Endothelial cell of umbilical vein (primary cell): Measurements from ENCODE around the gene SPART. TPM values are rescaled to one million over a fixed set of nuclear protein-coding genes. Genes with fewer than 3 reads are reported as not detected.

Experiments used
- BruUV-seq: library from RNA; stranded (reverse); fragments of 400-500 nt; replicated peaks from 2 replicates; lab custom pipeline; 2021; lab: Mats Ljungman, UMichigan
- CTCF ChIA-PET: fragments of 300-600, 350-600 bp; sonication (Branson Sonifier 250); formaldehyde crosslinking; loops from one replicate; lab custom pipeline; 2021; ENCODE audit warnings: antibody characterized with exemption, inconsistent platforms; lab: Charles Lee
- POLR2A ChIA-PET: fragments of 300-600, 350-600 bp; sonication (Branson Sonifier 250); formaldehyde crosslinking; loops from one replicate; lab custom pipeline; 2021; ENCODE audit warnings: antibody characterized with exemption, inconsistent platforms; lab: Charles Lee
- DNase-seq: peaks from one replicate; pipeline ENCODE4 v3.0.0-alpha.2; 2011; ENCODE audit warnings: low read depth, low spot score
- FAIRE-seq: peaks from 2 replicates; lab custom pipeline; 2011; peaks lifted over from hg19 to GRCh38; lab: Jason Lieb, UNC
- H2AFZ ChIP-seq: 2 replicates; pipeline ENCODE4 v1.6.0; 2012; ENCODE audit warnings: low read depth, low read length, control low read depth, inconsistent platforms
- H3K27ac ChIP-seq: 2 replicates; pipeline ENCODE4 v1.5.1; 2011; ENCODE audit warnings: low read depth, mild to moderate bottlenecking, control low read depth, low read length, moderate library complexity; ENCODE audit not compliant: insufficient read depth
- H3K27me3 ChIP-seq, 2 experiments: 2 replicates each; pipeline versions ENCODE4 v1.6.0 to v1.6.1; 2011; ENCODE audit warnings: low read length in 2 of 2, mixed read lengths in 1 of 2; ENCODE audit not compliant: control insufficient read depth in 2 of 2, insufficient read depth in 2 of 2
- H3K36me3 ChIP-seq, 2 experiments: 2 replicates in 1 of 2; 3 replicates in 1 of 2; pipeline ENCODE4 v1.5.1; 2011; ENCODE audit warnings: low read length in 2 of 2, mild to moderate bottlenecking in 1 of 2, moderate library complexity in 1 of 2; ENCODE audit not compliant: control insufficient read depth in 2 of 2, insufficient read depth in 2 of 2; ENCODE audit errors: extremely low read depth in 1 of 2
- H3K4me1 ChIP-seq: 3 replicates; pipeline ENCODE4 v1.5.1; 2011; ENCODE audit warnings: mild to moderate bottlenecking, low read length; ENCODE audit not compliant: control insufficient read depth, insufficient read depth; ENCODE audit errors: extremely low read depth
- H3K4me2 ChIP-seq: 2 replicates; pipeline ENCODE4 v1.6.1; 2011; ENCODE audit warnings: low read length, control low read depth, mixed read lengths; ENCODE audit not compliant: insufficient read depth
- H3K4me3 ChIP-seq, 3 experiments: fragments of 200-600 bp in 1 of 3; sonication (generic), shearing (Covaris generic) in 1 of 3; replicated peaks in 1 of 3; 2 replicates each; pipeline ENCODE4 v1.5.1; 2011 to 2016; ENCODE audit warnings: control low read depth in 3 of 3, low read length in 3 of 3, mild to moderate bottlenecking in 2 of 3, inconsistent platforms in 1 of 3, low read depth in 1 of 3, moderate library complexity in 1 of 3; ENCODE audit not compliant: insufficient read depth in 1 of 3
- H3K79me2 ChIP-seq: 2 replicates; pipeline ENCODE4 v1.6.0; 2012; ENCODE audit warnings: low read length, inconsistent platforms; ENCODE audit not compliant: control insufficient read depth, insufficient read depth
- H3K9ac ChIP-seq: replicated peaks from 2 replicates; pipeline ENCODE3; 2011; ENCODE audit warnings: low read length, control low read depth; ENCODE audit not compliant: insufficient read depth; ENCODE audit errors: extremely low read depth
- H3K9me1 ChIP-seq: replicated peaks from 3 replicates; pipeline ENCODE4 v1.6.0; 2011; ENCODE audit warnings: mild to moderate bottlenecking, low read length; ENCODE audit not compliant: control insufficient read depth, insufficient read depth; ENCODE audit errors: extremely low read depth
- H3K9me3 ChIP-seq: replicated peaks from 2 replicates; pipeline ENCODE4 v1.5.1; 2012; ENCODE audit warnings: low read length, inconsistent platforms; ENCODE audit not compliant: control insufficient read depth, insufficient read depth
- H4K20me1 ChIP-seq: replicated peaks from 2 replicates; pipeline ENCODE3; 2011; ENCODE audit warnings: mild to moderate bottlenecking, low read length; ENCODE audit not compliant: control insufficient read depth, insufficient read depth; ENCODE audit errors: extremely low read depth
- EZH2 ChIP-seq: IDR thresholded peaks from 2 replicates; pipeline ENCODE4 v1.6.1; 2012; ENCODE audit warnings: borderline replicate concordance, low read depth, mild to moderate bottlenecking, moderate library complexity, low read length, inconsistent platforms; ENCODE audit not compliant: severe bottlenecking
- FOS ChIP-seq: IDR thresholded peaks from 2 replicates; pipeline ENCODE4 v1.6.1; 2011; ENCODE audit warnings: mild to moderate bottlenecking, low read length, moderate library complexity, borderline replicate concordance; ENCODE audit not compliant: insufficient read depth
- GATA2 ChIP-seq: IDR thresholded peaks from 2 replicates; pipeline ENCODE4 v1.7.0; 2011; ENCODE audit warnings: low read depth, mild to moderate bottlenecking, moderate library complexity, mixed read lengths, low read length; ENCODE audit not compliant: insufficient read length, insufficient read depth
- JUN ChIP-seq: IDR thresholded peaks from 2 replicates; pipeline ENCODE4 v1.6.1; 2011; ENCODE audit warnings: borderline replicate concordance, low read depth; ENCODE audit not compliant: insufficient read length, insufficient read depth
- MYC ChIP-seq: IDR thresholded peaks from one replicate; pipeline ENCODE4 v1.6.1; 2011; ENCODE audit warnings: mild to moderate bottlenecking, low read depth, low read length
- POLR2A ChIP-seq: IDR thresholded peaks from 2 replicates; pipeline ENCODE4 v1.6.1; 2012; ENCODE audit warnings: low read depth, mild to moderate bottlenecking, control low read depth, low read length
- POLR2AphosphoS5 ChIP-seq: IDR thresholded peaks from 2 replicates; pipeline ENCODE4 v1.6.1; 2012; ENCODE audit warnings: low read depth, mild to moderate bottlenecking, control low read depth, low read length, moderate library complexity; ENCODE audit not compliant: insufficient read depth
- dilution Hi-C: fragments of 300-500 bp; cut with MboI; formaldehyde crosslinking; loops from one replicate; pipeline ENCODE4 v1.15.0; 2019; ENCODE audit warnings: low sequenced_read_pairs; ENCODE audit not compliant: extremely low pct_ligation_motif_present
- intact Hi-C: fragments of 100-400 bp; cut with micrococcal nuclease; formaldehyde crosslinking; loops from one replicate; pipeline ENCODE4 v1.10.0; 2022
- polyA plus RNA-seq, 4 experiments: library from polyadenylated mRNA; depleted of rRNA in 3 of 4; stranded (reverse) in 3 of 4; unstranded in 1 of 4; fragments of >200 nt; gene quantifications; 2 replicates each; pipeline versions ENCODE4 v1.2.1 to v1.2.3, GENCODE V29; 2011 to 2012; ENCODE audit warnings: missing spikeins in 1 of 4
- total RNA-seq: library from RNA; stranded (reverse); gene quantifications from 2 replicates; pipeline ENCODE4 v1.2.3, GENCODE V29; 2021
- TF ChIP-seq, protein P1 (sequence below), 2 donors: IDR thresholded peaks; 1 replicate in 1 of 2; 2 replicates in 1 of 2; pipeline ENCODE4 v1.5.1; 2011; ENCODE audit warnings: low read length in 2 of 2, mild to moderate bottlenecking in 2 of 2, moderate library complexity in 2 of 2, control low read depth in 1 of 2, inconsistent platforms in 1 of 2, low read depth in 1 of 2; ENCODE audit not compliant: insufficient read depth in 1 of 2; ENCODE audit errors: extremely low read depth in 1 of 2
- TF ChIP-seq, protein P2 (sequence below): IDR thresholded peaks from 2 replicates; pipeline ENCODE4 v1.6.1; 2011; ENCODE audit not compliant: insufficient read depth, insufficient read length

Gene SPART
- total and polyA plus RNA-seq, 2 donors (not counting 3 experiments of a cell fraction or from before 2014, with no cell fraction given), result 40.8 to 73.6 TPM

- Histone ChIP-seq H3K4me3 (no peak overlapping the region), H3K27ac (no peak overlapping the region), H3K36me3 (no peaks in the 10 kb centered on the region), H4K20me1 (no peaks in the 10 kb centered on the region), H2AFZ (no peak overlapping the region), H3K9me3 (no peaks in the 10 kb centered on the region), H3K79me2 (no peaks in the 10 kb centered on the region), H3K9me1 (no peaks in the 10 kb centered on the region), H3K27me3 (no peaks in the 10 kb centered on the region), H3K4me2 (no peak overlapping the region), H3K9ac (no peak overlapping the region), H3K4me1 (no peaks in the 10 kb centered on the region)
- ChIA-PET POLR2A (no interaction called here), CTCF (no interaction called here)
- no peak for FAIRE-seq
- no peak for DNase-seq
- intact Hi-C loops, result no loop called here
- BruUV-seq, result no TSS peak
- dilution Hi-C loops, result no loop called here
- TF ChIP-seq EZH2 (no peak), POLR2AphosphoS5 (no peak)
These were observed 25.0 kb upstream of the SPART start for GRCh38 chr13:36371185-36371584.

GRCh38 chr13:36370108-36370429, 23.9 kb upstream of the SPART start:
- TF ChIP-seq, protein P1, sequence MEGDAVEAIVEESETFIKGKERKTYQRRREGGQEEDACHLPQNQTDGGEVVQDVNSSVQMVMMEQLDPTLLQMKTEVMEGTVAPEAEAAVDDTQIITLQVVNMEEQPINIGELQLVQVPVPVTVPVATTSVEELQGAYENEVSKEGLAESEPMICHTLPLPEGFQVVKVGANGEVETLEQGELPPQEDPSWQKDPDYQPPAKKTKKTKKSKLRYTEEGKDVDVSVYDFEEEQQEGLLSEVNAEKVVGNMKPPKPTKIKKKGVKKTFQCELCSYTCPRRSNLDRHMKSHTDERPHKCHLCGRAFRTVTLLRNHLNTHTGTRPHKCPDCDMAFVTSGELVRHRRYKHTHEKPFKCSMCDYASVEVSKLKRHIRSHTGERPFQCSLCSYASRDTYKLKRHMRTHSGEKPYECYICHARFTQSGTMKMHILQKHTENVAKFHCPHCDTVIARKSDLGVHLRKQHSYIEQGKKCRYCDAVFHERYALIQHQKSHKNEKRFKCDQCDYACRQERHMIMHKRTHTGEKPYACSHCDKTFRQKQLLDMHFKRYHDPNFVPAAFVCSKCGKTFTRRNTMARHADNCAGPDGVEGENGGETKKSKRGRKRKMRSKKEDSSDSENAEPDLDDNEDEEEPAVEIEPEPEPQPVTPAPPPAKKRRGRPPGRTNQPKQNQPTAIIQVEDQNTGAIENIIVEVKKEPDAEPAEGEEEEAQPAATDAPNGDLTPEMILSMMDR (IDR thresholded peaks at IDR 0.05; ENCODE audit: extremely low read depth in 1 of 2, insufficient read depth in 1 of 2, low read depth in 1 of 2, low read length in 2 of 2), result no peak
- TF ChIP-seq GATA2 (no peak), JUN (no peak), FOS (no peak), MYC (no peak), POLR2A (no peak), EZH2 (no peak), POLR2AphosphoS5 (no peak)
- TF ChIP-seq, protein P2, sequence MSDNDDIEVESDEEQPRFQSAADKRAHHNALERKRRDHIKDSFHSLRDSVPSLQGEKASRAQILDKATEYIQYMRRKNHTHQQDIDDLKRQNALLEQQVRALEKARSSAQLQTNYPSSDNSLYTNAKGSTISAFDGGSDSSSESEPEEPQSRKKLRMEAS, result no peak
- Histone ChIP-seq H3K36me3 (no peaks in the 10 kb centered on the region), H3K9me1 (no peaks in the 10 kb centered on the region), H3K79me2 (no peaks in the 10 kb centered on the region), H4K20me1 (no peaks in the 10 kb centered on the region), H2AFZ (no peak overlapping the region), H3K4me3 (no peak overlapping the region), H3K4me1 (no peaks in the 10 kb centered on the region), H3K27me3 (no peaks in the 10 kb centered on the region), H3K9me3 (no peaks in the 10 kb centered on the region), H3K4me2 (no peak overlapping the region), H3K27ac (no peak overlapping the region), H3K9ac (no peak overlapping the region)
- FAIRE-seq (no peak), DNase-seq (no peak)
- ChIA-PET CTCF (interaction anchor here (1.0 kb wide), 1 partner anchor 8 kb away, joined by 4 read pairs; no protein-coding TSS in a partner anchor), POLR2A (no interaction called here)
- dilution Hi-C loops, result no loop called here
- no TSS peak for BruUV-seq
- intact Hi-C loops, result no loop called here
